WTC11 (cell line): ENCODE results near the gene PXN. TPM values are rescaled to one million over a fixed set of nuclear protein-coding genes. Genes with fewer than 3 reads are reported as not detected.
"Not testable (repeated sequence)": the region's sequence is repeated elsewhere in the genome, so short reads cannot be mapped to it uniquely, and the experiment has no call there.

Experiments used
- ATAC-seq: fragments of 200-7000 bp; cut with Tn5 transposase; 2 replicates; pipeline ENCODE4 v1.10.0; 2021; ENCODE audit warnings: mild to moderate bottlenecking, moderate library complexity
- CTCF ChIA-PET: fragments of 300-600 bp; sonication (Branson Sonifier 250); formaldehyde crosslinking; loops from one replicate; lab custom pipeline; 2021; ENCODE audit warnings: antibody characterized with exemption; lab: Charles Lee
- POLR2A ChIA-PET: fragments of 350-600 bp; sonication (Branson Sonifier 250); formaldehyde crosslinking; loops from one replicate; lab custom pipeline; 2021; ENCODE audit warnings: antibody characterized with exemption; lab: Charles Lee
- DNase-seq: peaks from one replicate; pipeline ENCODE4 v3.0.0; 2021; ENCODE audit warnings: low spot score
- H3K27ac Mint-ChIP-seq: 2 replicates; pipeline ENCODE4 v1.8.0; 2021; ENCODE audit warnings: mixed read lengths
- H3K27me3 Mint-ChIP-seq: 2 replicates; pipeline ENCODE4 v1.8.0; 2021; ENCODE audit warnings: low read depth, mild to moderate bottlenecking, moderate library complexity, mixed read lengths
- H3K36me3 Mint-ChIP-seq: 2 replicates; pipeline ENCODE4 v1.8.0; 2021; ENCODE audit warnings: mixed read lengths
- H3K4me1 Mint-ChIP-seq: 2 replicates; pipeline ENCODE4 v1.8.0; 2022; ENCODE audit warnings: mixed read lengths
- H3K4me3 Mint-ChIP-seq: 2 replicates; pipeline ENCODE4 v1.8.0; 2021; ENCODE audit warnings: mild to moderate bottlenecking, moderate library complexity, mixed read lengths
- H3K9me3 Mint-ChIP-seq: 2 replicates; pipeline ENCODE4 v1.8.0; 2021; ENCODE audit warnings: mixed read lengths
- CREB1 ChIP-seq: sonication (generic); formaldehyde crosslinking; IDR thresholded peaks from 2 replicates; pipeline ENCODE4 v1.8.0; 2023; ENCODE audit warnings: mild to moderate bottlenecking, missing genetic modification reagents
- EMX1 ChIP-seq: fragments of 250-450 bp; sonication (Bioruptor Pico); IDR thresholded peaks from 2 replicates; pipeline ENCODE4 v1.8.0; 2021; ENCODE audit warnings: mild to moderate bottlenecking
- IRF1 ChIP-seq: sonication (generic); formaldehyde crosslinking; IDR thresholded peaks from 2 replicates; pipeline ENCODE4 v1.8.0; 2023; ENCODE audit warnings: missing genetic modification reagents
- IRF2 ChIP-seq: sonication (generic); formaldehyde crosslinking; IDR thresholded peaks from 2 replicates; pipeline ENCODE4 v1.8.0; 2022; ENCODE audit warnings: low read depth, missing genetic modification reagents, borderline replicate concordance
- JAZF1 ChIP-seq: fragments of 250-450 bp; sonication (Bioruptor Pico); IDR thresholded peaks from 2 replicates; pipeline ENCODE4 v1.9.0; 2021; ENCODE audit warnings: moderate library complexity, mild to moderate bottlenecking, inconsistent platforms
- KAT7 ChIP-seq: sonication (generic); formaldehyde crosslinking; IDR thresholded peaks from 2 replicates; pipeline ENCODE4 v1.8.1; 2023; ENCODE audit warnings: missing genetic modification reagents, mild to moderate bottlenecking, borderline replicate concordance
- SMAD3 ChIP-seq: sonication (generic); formaldehyde crosslinking; IDR thresholded peaks from 2 replicates; pipeline ENCODE4 v1.8.0; 2022; ENCODE audit warnings: missing genetic modification reagents, mild to moderate bottlenecking, borderline replicate concordance
- ZNF232 ChIP-seq: sonication (generic); formaldehyde crosslinking; IDR thresholded peaks from 2 replicates; pipeline ENCODE4 v1.8.0; 2022; ENCODE audit warnings: mild to moderate bottlenecking, missing genetic modification reagents
- total RNA-seq: library from RNA; stranded (reverse); gene quantifications from 3 replicates; pipeline ENCODE4 v1.2.3, GENCODE V29; 2021
- TF ChIP-seq, protein P1 (sequence below): fragments of 250-450 bp; sonication (Bioruptor Pico); IDR thresholded peaks from 2 replicates; pipeline ENCODE4 v1.9.0; 2021; ENCODE audit warnings: moderate library complexity, mild to moderate bottlenecking, inconsistent platforms, borderline replicate concordance
- TF ChIP-seq, protein P2 (sequence below): sonication (generic); formaldehyde crosslinking; IDR thresholded peaks from 2 replicates; pipeline ENCODE4 v1.8.0; 2023; ENCODE audit warnings: missing genetic modification reagents, mild to moderate bottlenecking, borderline replicate concordance
- TF ChIP-seq, protein P3 (sequence below): sonication (generic); formaldehyde crosslinking; IDR thresholded peaks from 2 replicates; pipeline ENCODE4 v1.8.0; 2023; ENCODE audit warnings: mild to moderate bottlenecking, missing genetic modification reagents

PXN gene
- total RNA-seq, 1 experiment from 2014 or later: 132 TPM

GRCh38 chr12:120213758-120214157 is 51.8 kb downstream of the PXN start:
- POLR2A ChIA-PET: no interaction called here

GRCh38 chr12:120213182-120213581 is 52.3 kb downstream of the PXN start:
- H3K27ac Mint-ChIP-seq, H3K27me3 Mint-ChIP-seq, H3K9me3 Mint-ChIP-seq, DNase-seq, H3K4me3 Mint-ChIP-seq, POLR2A ChIA-PET, ATAC-seq, H3K4me1 Mint-ChIP-seq: not testable (repeated sequence)
- H3K36me3 Mint-ChIP-seq: peaks cover 38% of the 10 kb centered on the region
- CTCF ChIA-PET: interaction anchor here (1.0 to 1.1 kb wide), 2 partner anchors 12 to 15 kb away, joined by 4 to 5 read pairs; partner anchors contain the start of gene RPLP0

More at GRCh38 chr12:120213758-120214157, 51.8 kb downstream of the PXN start:
- ATAC-seq: no peak
- Mint-ChIP-seq H3K4me3 (no peak overlapping the region), H3K27ac (no peak overlapping the region), H3K4me1 (peaks cover 8% of the 10 kb centered on the region), H3K27me3 (no peaks in the 10 kb centered on the region), H3K36me3 (peaks cover 42% of the 10 kb centered on the region), H3K9me3 (no peaks in the 10 kb centered on the region)
- no peak for DNase-seq
- CTCF ChIA-PET: no interaction called here
- TF ChIP-seq, protein P1, sequence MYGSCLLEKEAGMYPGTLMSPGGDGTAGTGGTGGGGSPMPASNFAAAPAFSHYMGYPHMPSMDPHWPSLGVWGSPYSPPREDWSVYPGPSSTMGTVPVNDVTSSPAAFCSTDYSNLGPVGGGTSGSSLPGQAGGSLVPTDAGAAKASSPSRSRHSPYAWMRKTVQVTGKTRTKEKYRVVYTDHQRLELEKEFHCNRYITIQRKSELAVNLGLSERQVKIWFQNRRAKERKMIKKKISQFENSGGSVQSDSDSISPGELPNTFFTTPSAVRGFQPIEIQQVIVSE (CRISPR knock-in tag): no peak

- H3K9me3 Mint-ChIP-seq: no peaks in the 10 kb centered on the region
- ChIA-PET POLR2A (interaction anchor here (0.9 kb wide), 1 partner anchor 11 kb away, joined by 7 read pairs; the partner anchor contains the start of gene RPLP0), CTCF (interaction anchor here (1.0 to 1.1 kb wide), 2 partner anchors 11 to 16 kb away, joined by 4 to 5 read pairs; partner anchors contain the start of gene RPLP0)
- no peak overlapping the region for H3K4me3 Mint-ChIP-seq
- TF ChIP-seq IRF1 (CRISPR knock-in tag): no peak
- TF ChIP-seq, protein P2, sequence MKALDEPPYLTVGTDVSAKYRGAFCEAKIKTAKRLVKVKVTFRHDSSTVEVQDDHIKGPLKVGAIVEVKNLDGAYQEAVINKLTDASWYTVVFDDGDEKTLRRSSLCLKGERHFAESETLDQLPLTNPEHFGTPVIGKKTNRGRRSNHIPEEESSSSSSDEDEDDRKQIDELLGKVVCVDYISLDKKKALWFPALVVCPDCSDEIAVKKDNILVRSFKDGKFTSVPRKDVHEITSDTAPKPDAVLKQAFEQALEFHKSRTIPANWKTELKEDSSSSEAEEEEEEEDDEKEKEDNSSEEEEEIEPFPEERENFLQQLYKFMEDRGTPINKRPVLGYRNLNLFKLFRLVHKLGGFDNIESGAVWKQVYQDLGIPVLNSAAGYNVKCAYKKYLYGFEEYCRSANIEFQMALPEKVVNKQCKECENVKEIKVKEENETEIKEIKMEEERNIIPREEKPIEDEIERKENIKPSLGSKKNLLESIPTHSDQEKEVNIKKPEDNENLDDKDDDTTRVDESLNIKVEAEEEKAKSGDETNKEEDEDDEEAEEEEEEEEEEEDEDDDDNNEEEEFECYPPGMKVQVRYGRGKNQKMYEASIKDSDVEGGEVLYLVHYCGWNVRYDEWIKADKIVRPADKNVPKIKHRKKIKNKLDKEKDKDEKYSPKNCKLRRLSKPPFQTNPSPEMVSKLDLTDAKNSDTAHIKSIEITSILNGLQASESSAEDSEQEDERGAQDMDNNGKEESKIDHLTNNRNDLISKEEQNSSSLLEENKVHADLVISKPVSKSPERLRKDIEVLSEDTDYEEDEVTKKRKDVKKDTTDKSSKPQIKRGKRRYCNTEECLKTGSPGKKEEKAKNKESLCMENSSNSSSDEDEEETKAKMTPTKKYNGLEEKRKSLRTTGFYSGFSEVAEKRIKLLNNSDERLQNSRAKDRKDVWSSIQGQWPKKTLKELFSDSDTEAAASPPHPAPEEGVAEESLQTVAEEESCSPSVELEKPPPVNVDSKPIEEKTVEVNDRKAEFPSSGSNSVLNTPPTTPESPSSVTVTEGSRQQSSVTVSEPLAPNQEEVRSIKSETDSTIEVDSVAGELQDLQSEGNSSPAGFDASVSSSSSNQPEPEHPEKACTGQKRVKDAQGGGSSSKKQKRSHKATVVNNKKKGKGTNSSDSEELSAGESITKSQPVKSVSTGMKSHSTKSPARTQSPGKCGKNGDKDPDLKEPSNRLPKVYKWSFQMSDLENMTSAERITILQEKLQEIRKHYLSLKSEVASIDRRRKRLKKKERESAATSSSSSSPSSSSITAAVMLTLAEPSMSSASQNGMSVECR (CRISPR knock-in tag): no peak
- TF ChIP-seq JAZF1 (CRISPR knock-in tag): no peak
- no peak for TF ChIP-seq KAT7 (CRISPR knock-in tag)
- TF ChIP-seq IRF2: no peak
- TF ChIP-seq SMAD3 (CRISPR knock-in tag): no peak
- TF ChIP-seq EMX1: no peak
- no peak for TF ChIP-seq CREB1 (CRISPR knock-in tag)
- TF ChIP-seq ZNF232 (CRISPR knock-in tag): no peak
- TF ChIP-seq, protein P3, sequence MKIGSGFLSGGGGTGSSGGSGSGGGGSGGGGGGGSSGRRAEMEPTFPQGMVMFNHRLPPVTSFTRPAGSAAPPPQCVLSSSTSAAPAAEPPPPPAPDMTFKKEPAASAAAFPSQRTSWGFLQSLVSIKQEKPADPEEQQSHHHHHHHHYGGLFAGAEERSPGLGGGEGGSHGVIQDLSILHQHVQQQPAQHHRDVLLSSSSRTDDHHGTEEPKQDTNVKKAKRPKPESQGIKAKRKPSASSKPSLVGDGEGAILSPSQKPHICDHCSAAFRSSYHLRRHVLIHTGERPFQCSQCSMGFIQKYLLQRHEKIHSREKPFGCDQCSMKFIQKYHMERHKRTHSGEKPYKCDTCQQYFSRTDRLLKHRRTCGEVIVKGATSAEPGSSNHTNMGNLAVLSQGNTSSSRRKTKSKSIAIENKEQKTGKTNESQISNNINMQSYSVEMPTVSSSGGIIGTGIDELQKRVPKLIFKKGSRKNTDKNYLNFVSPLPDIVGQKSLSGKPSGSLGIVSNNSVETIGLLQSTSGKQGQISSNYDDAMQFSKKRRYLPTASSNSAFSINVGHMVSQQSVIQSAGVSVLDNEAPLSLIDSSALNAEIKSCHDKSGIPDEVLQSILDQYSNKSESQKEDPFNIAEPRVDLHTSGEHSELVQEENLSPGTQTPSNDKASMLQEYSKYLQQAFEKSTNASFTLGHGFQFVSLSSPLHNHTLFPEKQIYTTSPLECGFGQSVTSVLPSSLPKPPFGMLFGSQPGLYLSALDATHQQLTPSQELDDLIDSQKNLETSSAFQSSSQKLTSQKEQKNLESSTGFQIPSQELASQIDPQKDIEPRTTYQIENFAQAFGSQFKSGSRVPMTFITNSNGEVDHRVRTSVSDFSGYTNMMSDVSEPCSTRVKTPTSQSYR (CRISPR knock-in tag): no peak
- no peak overlapping the region for H3K27ac Mint-ChIP-seq
- H3K27me3 Mint-ChIP-seq: no peaks in the 10 kb centered on the region
- DNase-seq (no peak), ATAC-seq (no peak)
- H3K36me3 Mint-ChIP-seq: peaks cover 43% of the 10 kb centered on the region
- H3K4me1 Mint-ChIP-seq: peaks cover 8% of the 10 kb centered on the region
These were observed 53.2 kb downstream of the PXN start for GRCh38 chr12:120212301-120212700.
